HG02981 (cell line): ENCODE measurements around the gene YLPM1.

Experiments
- ATAC-seq: cut with Tn5 transposase; IDR thresholded peaks from one replicate; pipeline ENCODE4 v1.9.1; 2021; ENCODE audit warnings: mild to moderate bottlenecking, moderate library complexity; ENCODE audit not compliant: unreplicated experiment

Gene YLPM1

DNA sequence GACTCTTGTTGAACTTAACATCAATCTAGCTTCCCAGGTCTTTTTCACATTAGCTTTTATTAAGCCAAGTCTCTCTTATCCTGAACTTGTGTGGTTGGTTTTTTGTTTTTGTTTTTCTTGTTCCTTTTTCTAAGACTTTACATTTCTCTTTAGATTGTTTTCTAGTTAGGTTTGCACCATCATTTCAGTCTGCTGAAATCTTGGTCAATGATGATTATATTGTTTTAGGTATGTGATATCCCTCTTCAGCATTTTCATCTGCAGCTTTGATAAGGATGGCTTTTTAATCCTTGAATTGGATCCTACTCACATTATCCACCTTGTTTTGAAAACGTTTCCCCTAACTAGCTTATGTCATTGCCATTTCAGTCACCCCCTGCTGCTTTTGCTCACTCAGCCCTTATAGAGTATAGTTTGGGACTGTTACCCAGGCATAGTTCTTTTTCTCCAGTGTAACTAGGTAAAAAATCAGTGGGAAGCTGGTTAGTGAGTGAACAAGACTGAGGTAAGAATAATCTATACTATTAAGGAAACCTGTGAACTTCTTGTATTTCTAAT, 22.0 kb downstream of the YLPM1 start:
- no peak for ATAC-seq

DNA sequence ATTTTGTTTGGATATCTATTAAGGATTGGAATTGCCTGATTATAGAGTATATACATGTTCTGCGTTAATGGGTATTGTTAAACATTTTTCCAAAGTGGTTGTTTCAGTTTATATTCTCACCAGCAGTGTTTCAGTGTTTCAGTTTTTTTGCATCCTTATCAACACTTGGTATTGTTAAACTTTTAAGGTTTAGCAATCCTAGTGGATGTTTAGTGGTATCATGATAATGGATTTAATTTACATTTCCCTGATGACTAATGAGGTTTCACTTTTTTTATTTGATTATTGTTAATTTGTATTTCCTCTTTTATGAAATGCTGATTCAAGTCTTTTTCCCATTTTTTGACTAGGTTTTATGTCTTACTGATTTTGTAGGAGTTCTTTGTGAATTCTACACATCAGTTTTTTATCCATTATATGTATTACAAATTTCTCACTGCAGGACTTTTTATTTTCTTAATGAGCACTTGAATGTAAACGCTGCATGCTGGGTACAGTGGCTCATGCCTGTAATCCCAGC, 23.7 kb downstream of the YLPM1 start:
- no peak for ATAC-seq

DNA sequence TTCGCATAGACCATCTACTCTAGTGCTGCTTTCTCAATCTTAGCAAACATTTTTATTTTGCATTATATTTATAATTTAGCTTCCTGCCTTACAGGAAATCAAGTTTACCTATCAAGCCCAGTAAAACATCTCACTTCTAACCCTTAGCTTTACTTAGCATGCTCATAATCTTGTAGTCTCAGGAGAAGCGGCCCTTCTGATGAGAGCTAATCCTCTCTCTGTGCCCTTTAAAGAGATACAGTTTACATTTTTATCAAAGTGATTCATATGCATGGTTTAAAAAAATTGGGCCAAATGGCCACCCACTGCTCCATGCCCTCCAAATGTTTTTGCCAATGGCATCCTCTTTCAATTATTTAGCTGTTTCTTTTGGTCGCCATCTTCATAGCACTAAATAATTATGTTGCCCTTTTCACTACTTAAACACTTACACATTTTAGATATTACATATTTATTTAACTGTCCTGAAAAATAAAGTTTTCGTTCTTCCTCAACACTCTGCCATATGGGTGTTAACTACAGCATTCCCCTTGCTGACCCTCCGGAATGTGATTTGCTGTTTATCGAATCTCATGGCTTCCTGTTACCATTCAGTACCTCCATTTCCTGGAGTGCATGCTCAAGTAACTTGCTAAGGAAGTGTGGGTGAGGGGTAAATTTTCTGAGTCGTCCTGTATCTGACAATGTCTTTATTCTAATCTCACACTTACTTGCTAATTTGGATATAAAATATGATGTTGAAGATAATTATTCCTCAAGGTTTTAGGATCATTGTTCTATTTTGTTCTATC, 29.3 kb downstream of the YLPM1 start:
- no peak for ATAC-seq

DNA sequence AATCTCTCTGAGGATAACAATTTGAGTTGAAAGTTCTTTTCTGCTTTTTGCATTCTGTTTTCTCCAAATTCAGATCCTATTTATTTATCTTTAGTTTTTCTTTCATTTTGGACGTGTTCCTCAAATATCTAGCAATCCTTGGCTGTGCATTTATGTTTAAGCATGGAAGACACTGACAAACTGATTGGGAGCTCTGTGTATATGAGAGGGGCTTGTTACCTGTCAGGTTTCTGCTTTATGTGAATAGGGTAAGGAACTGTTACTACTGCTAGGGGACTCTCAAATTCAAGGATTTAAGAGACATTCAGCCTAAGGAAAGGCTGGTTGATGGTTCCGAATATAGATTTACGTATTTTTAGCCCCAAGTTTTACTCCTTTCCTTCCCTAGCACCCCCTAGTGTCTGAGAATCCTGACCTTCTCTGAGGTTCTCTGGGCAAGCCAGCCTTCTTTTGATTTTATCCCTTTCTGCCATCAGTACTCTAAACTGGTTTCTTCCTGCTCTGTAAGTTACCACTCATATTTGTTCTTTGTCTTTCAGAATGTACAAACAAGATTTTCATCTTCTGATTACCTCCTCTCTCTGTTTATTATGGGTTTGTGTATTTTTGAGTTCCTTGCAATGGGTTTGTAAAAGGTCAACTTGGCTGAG, 30.5 kb downstream of the YLPM1 start:
- ATAC-seq: no peak

GRCh38 chr14:74794947-74795346, 31.8 kb downstream of the YLPM1 start:
- no peak for ATAC-seq

DNA sequence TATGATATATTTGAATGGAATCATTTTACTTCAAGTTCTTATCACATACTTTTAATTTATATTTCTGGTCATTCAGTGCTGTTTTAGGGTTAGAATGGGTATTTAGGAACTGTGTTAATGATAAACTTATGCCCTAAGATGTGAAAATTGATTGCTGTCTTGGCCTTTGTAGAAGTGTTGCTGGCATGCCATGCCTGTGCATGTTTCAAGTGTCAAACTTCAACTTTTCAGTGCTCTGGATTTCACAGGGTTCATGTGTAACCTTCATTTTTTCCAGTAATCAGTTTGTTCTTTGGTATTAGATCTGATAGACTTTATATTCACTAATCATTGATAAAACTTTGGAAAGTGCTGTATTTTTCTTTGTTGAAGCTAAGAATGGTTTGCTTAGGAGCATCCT, 36.6 kb downstream of the YLPM1 start:
- ATAC-seq: no peak

DNA sequence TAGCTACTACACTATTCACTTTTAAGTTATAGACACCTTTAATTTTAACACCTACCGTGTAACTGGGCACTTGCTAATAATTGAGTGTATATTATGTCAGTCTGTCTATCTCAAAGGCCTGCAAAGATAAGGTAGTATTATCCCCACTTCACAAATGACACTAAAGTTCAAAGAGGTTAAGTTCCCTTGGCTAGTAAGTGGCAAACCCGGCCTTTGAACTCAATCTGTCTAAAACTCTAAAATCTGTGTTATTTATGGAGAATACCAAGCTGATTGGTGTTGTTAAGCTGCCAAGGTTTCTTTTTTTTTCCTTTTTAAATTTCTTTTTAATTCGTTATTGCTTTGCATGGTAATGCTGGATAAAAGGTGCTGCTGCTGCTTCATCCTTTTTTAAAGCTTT, 37.7 kb downstream of the YLPM1 start:
- ATAC-seq: no peak

DNA sequence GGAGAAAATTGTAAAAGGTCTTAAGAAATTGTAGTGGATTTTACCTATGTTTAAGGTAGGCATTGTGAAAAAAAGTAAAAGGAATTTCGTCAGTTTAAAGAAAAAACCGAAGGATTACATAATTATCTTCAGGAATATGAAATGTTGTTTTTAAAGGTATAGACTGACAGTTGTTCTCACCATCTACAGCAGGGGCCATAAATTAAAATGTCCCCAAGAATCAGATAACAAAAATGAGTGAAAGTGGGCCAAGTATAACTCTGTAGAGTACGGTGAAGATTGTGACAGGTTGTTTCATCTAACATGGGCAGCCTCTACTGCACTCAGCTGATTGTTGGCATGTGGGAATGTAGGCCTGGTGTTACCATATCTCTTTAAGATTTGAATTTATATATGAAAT, 38.3 kb downstream of the YLPM1 start:
- ATAC-seq: no peak

- ATAC-seq: no peak
These were observed 41.2 kb downstream of the YLPM1 start for GRCh38 chr14:74804219-74804825.

DNA sequence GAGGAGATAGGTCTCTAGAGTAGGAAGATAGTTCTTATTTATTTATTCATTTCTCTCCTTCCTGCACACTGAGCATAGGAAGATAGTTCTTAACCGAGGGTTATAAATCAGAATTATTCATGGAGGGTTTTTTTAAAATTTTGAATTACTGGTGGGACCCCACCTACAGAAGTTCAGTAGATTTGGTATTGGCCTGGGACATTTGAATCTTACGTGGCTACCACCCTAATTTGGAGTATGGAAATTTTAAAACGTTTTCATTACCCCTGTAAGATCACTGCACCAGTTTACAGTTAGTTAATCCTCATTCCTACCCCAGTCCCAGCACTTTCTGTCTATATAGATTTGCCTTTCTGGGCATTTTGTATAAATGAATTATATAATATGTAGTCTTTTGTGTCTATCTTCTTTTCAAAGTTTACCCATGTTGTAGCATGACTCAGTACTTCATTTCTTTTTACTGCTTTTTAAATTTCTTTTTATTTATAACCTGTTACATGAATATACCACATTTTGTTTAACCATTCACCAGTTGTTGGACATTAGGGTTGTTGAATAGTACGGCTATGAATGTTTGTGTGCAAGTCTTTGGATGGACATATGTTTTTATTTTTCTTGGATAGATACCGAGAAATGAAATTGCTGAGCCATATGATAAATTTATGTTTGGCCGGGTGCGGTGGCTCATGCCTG, 44.9 kb downstream of the YLPM1 start:
- no peak for ATAC-seq

- ATAC-seq: no peak
These were observed 53.0 kb downstream of the YLPM1 start for GRCh38 chr14:74816124-74816523.

- no peak for ATAC-seq
These were observed 57.2 kb downstream of the YLPM1 start for GRCh38 chr14:74820288-74820687.

GRCh38 chr14:74821267-74821915, 58.3 kb downstream of the YLPM1 start:
- ATAC-seq: no peak

- ATAC-seq: no peak
These were observed 61.9 kb downstream of the YLPM1 start for GRCh38 chr14:74824997-74825396.

GRCh38 chr14:74826574-74826973, 63.5 kb downstream of the YLPM1 start:
- ATAC-seq: no peak

GRCh38 chr14:74829251-74829650, 66.1 kb downstream of the YLPM1 start:
- ATAC-seq: no peak

- no peak for ATAC-seq
These were observed 69.7 kb downstream of the YLPM1 start for GRCh38 chr14:74832849-74833248.

DNA sequence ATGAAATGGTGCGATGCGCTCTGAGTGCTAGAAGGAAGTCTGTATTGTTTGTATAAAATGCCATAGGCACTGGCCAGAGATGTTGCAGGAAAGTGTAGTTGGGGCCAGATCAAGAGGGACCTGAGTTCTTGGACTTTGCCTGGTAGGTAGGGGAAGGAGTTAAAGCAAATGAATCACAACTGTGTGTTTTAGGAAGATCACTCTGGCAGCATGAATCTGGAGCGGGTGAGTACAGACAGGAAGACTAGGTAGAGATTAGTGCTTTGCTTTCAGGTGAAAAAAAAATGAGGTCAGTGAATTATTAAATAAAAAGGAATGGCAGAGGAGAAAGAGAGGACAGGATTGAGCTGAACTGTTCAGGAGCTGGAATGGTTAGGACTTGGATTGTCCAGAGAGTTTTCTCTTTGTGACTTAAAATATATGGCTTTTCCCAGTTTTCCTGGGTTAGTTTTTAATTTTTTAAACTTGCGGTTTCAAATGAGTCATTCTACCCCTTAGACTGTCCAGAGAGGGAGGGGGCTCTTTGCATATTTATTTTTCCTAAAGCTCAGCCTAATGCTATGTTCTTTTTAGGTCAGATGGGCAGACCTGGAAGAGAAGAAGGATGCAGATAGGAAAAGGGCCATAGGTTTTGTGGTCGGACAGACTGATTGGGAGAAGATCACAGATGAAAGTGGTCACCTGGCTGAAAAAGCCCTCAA, 71.7 kb downstream of the YLPM1 start:
- no peak for ATAC-seq

DNA sequence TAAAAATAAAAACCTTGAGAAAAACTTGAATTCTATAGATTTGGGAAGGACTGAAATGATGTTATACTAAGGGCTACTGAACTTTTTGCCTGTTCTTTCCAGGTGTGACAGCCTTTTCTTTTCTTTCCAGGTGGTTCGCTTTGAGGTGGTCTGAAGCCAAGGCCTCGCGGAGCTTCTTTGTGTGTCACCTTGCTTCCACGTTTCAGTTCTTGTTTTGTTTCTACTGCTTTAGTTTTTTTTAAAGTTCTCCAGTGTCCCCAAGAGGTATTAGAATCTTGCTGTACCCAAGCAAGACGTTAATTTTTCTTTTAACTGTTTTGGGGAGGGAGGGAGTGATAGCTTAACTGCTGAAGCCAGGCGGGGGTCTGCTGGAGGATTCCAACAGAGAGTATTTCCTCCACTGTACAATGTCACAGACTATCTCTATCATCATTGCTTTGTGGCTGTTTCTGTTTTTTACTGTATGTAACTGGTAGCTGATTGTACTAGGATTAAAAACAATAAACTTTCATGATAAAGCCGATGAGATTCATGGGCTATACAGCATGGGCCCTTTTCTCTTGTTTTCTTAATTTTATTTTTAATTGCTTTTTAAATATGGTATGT, 72.6 kb downstream of the YLPM1 start:
- no peak for ATAC-seq
